K562 (cell line): ENCODE results near the gene UHRF1. TPM values are rescaled to one million over a fixed set of nuclear protein-coding genes. Genes with fewer than 3 reads are reported as not detected.

ENCODE experiments used
- ATAC-seq: fragments of 200-7000 bp; cut with Tn5 transposase; 3 replicates; pipeline ENCODE4 v1.9.1; 2020; ENCODE audit warnings: moderate library complexity
- BruUV-seq: library from RNA; stranded (reverse); fragments of 400-500 nt; replicated peaks from 2 replicates; lab custom pipeline; 2021; lab: Mats Ljungman, UMichigan
- CTCF ChIA-PET: fragments of 300-600 bp; formaldehyde crosslinking; extraction: SDS; loops from one replicate; lab custom pipeline; 2021; ENCODE audit warnings: low intra/inter-chr PET ratio; lab: Yijun Ruan, JAX
- POLR2A ChIA-PET: fragments of 300-600, 350-650 bp; sonication (Branson Sonifier 250); formaldehyde crosslinking; extraction: SDS; loops from one replicate; lab custom pipeline; 2021; ENCODE audit warnings: antibody characterized with exemption, inconsistent platforms; lab: Yijun Ruan, JAX
- DNase-seq, 4 experiments: peaks; one replicate each; pipeline versions ENCODE4 v3.0.0 to v3.0.0-alpha.2; 2011 to 2018; ENCODE audit warnings: low spot score in 3 of 4, mixed read lengths in 3 of 4; ENCODE audit errors: extremely low read depth in 1 of 4
- FAIRE-seq: peaks from 2 replicates; lab custom pipeline; 2011; peaks lifted over from hg19 to GRCh38; lab: Jason Lieb, UNC
- H2AFZ ChIP-seq: 2 replicates; pipeline ENCODE4 v1.6.0; 2011; ENCODE audit warnings: low read depth, low read length, control low read depth, inconsistent platforms
- H3K27ac ChIP-seq: fragments of 200-600 bp; 3 replicates; pipeline ENCODE4 v1.8.0; 2011; ENCODE audit warnings: low read depth, mild to moderate bottlenecking, control low read depth, inconsistent platforms, low read length, moderate library complexity, mixed read lengths; ENCODE audit errors: extremely low read depth
- H3K27me3 ChIP-seq, 2 experiments: fragments of 300-600 bp in 1 of 2; 2 replicates in 1 of 2; 3 replicates in 1 of 2; pipeline versions ENCODE4 v1.6.0 to v1.8.0; 2011; ENCODE audit warnings: inconsistent platforms in 2 of 2, low read length in 2 of 2, mild to moderate bottlenecking in 1 of 2, mixed read lengths in 1 of 2, moderate library complexity in 1 of 2; ENCODE audit not compliant: control insufficient read depth in 2 of 2, insufficient read depth in 2 of 2
- H3K36me3 ChIP-seq: fragments of 300-600 bp; 3 replicates; pipeline ENCODE4 v1.8.0; 2011; ENCODE audit warnings: mild to moderate bottlenecking, low read length, inconsistent platforms; ENCODE audit not compliant: control insufficient read depth, insufficient read depth
- H3K4me1 ChIP-seq, 2 experiments: fragments of 200-600 bp in 1 of 2; replicated peaks in 1 of 2; 2 replicates in 1 of 2; 3 replicates in 1 of 2; pipeline versions ENCODE4 v1.5.1 to v1.8.0; 2011; ENCODE audit warnings: inconsistent platforms in 2 of 2, low read length in 2 of 2, mild to moderate bottlenecking in 1 of 2, mixed read lengths in 1 of 2, moderate library complexity in 1 of 2; ENCODE audit not compliant: control insufficient read depth in 2 of 2, insufficient read depth in 2 of 2
- H3K4me2 ChIP-seq: 2 replicates; pipeline ENCODE4 v1.6.1; 2011; ENCODE audit warnings: low read length, control low read depth, inconsistent platforms, mixed read lengths; ENCODE audit not compliant: insufficient read depth
- H3K4me3 ChIP-seq: fragments of 200-600 bp; sonication (generic), shearing (Covaris generic); 2 replicates; pipeline ENCODE4 v1.5.1; 2016; ENCODE audit warnings: control low read depth, inconsistent platforms
- H3K79me2 ChIP-seq: fragments of 200-600 bp; 3 replicates; pipeline ENCODE4 v1.8.0; 2011; ENCODE audit warnings: low read length, inconsistent platforms; ENCODE audit not compliant: control insufficient read depth, insufficient read depth
- H3K9ac ChIP-seq, 2 experiments: 2 replicates each; pipeline versions ENCODE4 v1.6.0 to v1.6.1; 2011; ENCODE audit warnings: low read depth in 2 of 2, low read length in 2 of 2, control low read depth in 1 of 2, inconsistent platforms in 1 of 2, mild to moderate bottlenecking in 1 of 2, mixed read lengths in 1 of 2; ENCODE audit not compliant: insufficient read depth in 1 of 2
- H3K9me1 ChIP-seq: one replicate; pipeline ENCODE4 v1.6.0; 2011; ENCODE audit warnings: inconsistent platforms, mild to moderate bottlenecking, low read length, moderate library complexity; ENCODE audit not compliant: control insufficient read depth, insufficient read depth
- H3K9me3 ChIP-seq: replicated peaks from 2 replicates; pipeline ENCODE4 v1.5.1; 2011; ENCODE audit warnings: low read depth, low read length, inconsistent platforms; ENCODE audit not compliant: control insufficient read depth, insufficient read depth
- H4K20me1 ChIP-seq: replicated peaks from 2 replicates; pipeline ENCODE4 v1.6.1; 2011; ENCODE audit warnings: low read length, inconsistent platforms, mixed read lengths; ENCODE audit not compliant: control insufficient read depth, insufficient read depth
- BCOR ChIP-seq: fragments of 450-650 bp; IDR thresholded peaks from 2 replicates; pipeline ENCODE4 v1.6.1; 2016
- BDP1 ChIP-seq: IDR thresholded peaks from 3 replicates; pipeline ENCODE4 v1.6.1; 2011; ENCODE audit not compliant: insufficient read length, insufficient read depth
- DACH1 ChIP-seq: fragments of 450-650 bp; IDR thresholded peaks from 2 replicates; pipeline ENCODE4 v1.6.1; 2018; ENCODE audit not compliant: partially characterized antibody
- GABPA ChIP-seq: fragments of 200-800 bp; sonication (Bioruptor generic); conservative IDR thresholded peaks from 2 replicates; pipeline ENCODE4 v1.6.1; 2016; ENCODE audit warnings: low read depth, missing genetic modification characterization, missing compliant biosample characterization
- GATAD2A ChIP-seq: fragments of 450-650 bp; IDR thresholded peaks from 2 replicates; pipeline ENCODE4 v1.6.1; 2017
- MTA3 ChIP-seq: fragments of 450-650 bp; formaldehyde crosslinking; IDR thresholded peaks from 2 replicates; pipeline ENCODE4 v1.6.1; 2017; ENCODE audit warnings: mild to moderate bottlenecking, borderline replicate concordance
- NR1H2 ChIP-seq: sonication (generic); formaldehyde crosslinking; IDR thresholded peaks from 2 replicates; pipeline ENCODE4 v1.4.0; 2020; ENCODE audit warnings: mild to moderate bottlenecking, missing genetic modification reagents
- RBM25 ChIP-seq: fragments of 200-400 bp; formaldehyde crosslinking; IDR thresholded peaks from 2 replicates; pipeline ENCODE4 v1.6.1; 2018; ENCODE audit warnings: low read length, low read depth, moderate library complexity; ENCODE audit not compliant: severe bottlenecking
- SP2 ChIP-seq: IDR thresholded peaks from 2 replicates; pipeline ENCODE4 v1.6.1; 2011; ENCODE audit warnings: mild to moderate bottlenecking, low read depth, low read length, moderate library complexity; ENCODE audit not compliant: poor library complexity, severe bottlenecking; ENCODE audit errors: extremely low read depth
- ZFX ChIP-seq: sonication (generic); formaldehyde crosslinking; IDR thresholded peaks from 2 replicates; pipeline ENCODE4 v1.8.0; 2022; ENCODE audit warnings: mild to moderate bottlenecking, missing genetic modification reagents, moderate library complexity
- ZKSCAN3 ChIP-seq: fragments of 250-450 bp; sonication (Bioruptor Pico); IDR thresholded peaks from 2 replicates; pipeline ENCODE4 v1.4.0; 2020
- ZNF146 ChIP-seq: IDR thresholded peaks from one replicate; pipeline ENCODE4 v1.6.1; 2018; ENCODE audit warnings: missing compliant biosample characterization; ENCODE audit not compliant: unreplicated experiment
- WGBS: fragments of 100-300 bp; shearing (Covaris generic); methylation state at CpG from one replicate; pipeline ENCODE4 v1.1.6; 2016; ENCODE audit warnings: low coverage, mixed read lengths; ENCODE audit not compliant: insufficient coverage; ENCODE audit errors: missing lambda C conversion rate; 5-methylcytosine and 5-hydroxymethylcytosine counted together
- in situ Hi-C: fragments of 300-500 bp; cut with MboI; formaldehyde crosslinking; loops from 4 replicates; pipeline ENCODE4 v1.15.0; 2018; ENCODE audit warnings: inconsistent platforms, mixed read lengths
- intact Hi-C: fragments of 100-400 bp; cut with micrococcal nuclease; formaldehyde crosslinking; loops from 2 replicates; pipeline ENCODE4 v1.14.2; 2022
- polyA plus RNA-seq, 8 experiments: library from polyadenylated mRNA; depleted of rRNA in 4 of 8; stranded (reverse) in 5 of 8; unstranded in 3 of 8; fragments of >200 nt; fragmentation: Nextera tagmentation in 2 of 8; fragmentation: Illumina TruSeq in 1 of 8; extraction: Ambion mirVana in 2 of 8; extraction: Trizol in 1 of 8; gene quantifications; 2 replicates each; pipeline versions ENCODE4 v1.2.1 to v1.2.3, GENCODE V29; 2011 to 2014; ENCODE audit warnings: inconsistent platforms in 1 of 8, missing spikeins in 1 of 8
- total RNA-seq, 7 experiments: library from RNA; depleted of rRNA in 6 of 7; stranded (reverse); fragments of >200 nt in 6 of 7; fragmentation: Illumina TruSeq in 2 of 7; extraction: Trizol in 2 of 7; gene quantifications; 2 replicates each; pipeline versions ENCODE4 v1.2.1 to v1.2.3, GENCODE V29; 2011 to 2021; ENCODE audit warnings: low replicate concordance in 1 of 7
- TF ChIP-seq, protein P1 (sequence below): sonication (generic); formaldehyde crosslinking; IDR thresholded peaks from 2 replicates; pipeline ENCODE4 v1.8.0; 2022; ENCODE audit warnings: missing genetic modification reagents, mild to moderate bottlenecking, borderline replicate concordance
- TF ChIP-seq, protein P2 (sequence below): fragments of 450-650 bp; formaldehyde crosslinking; IDR thresholded peaks from 2 replicates; pipeline ENCODE4 v1.4.0; 2022; ENCODE audit warnings: missing genetic modification characterization

Gene UHRF1
- total and polyA plus RNA-seq, 9 of the 15 experiments (the other 6 are each of a cell fraction or from before 2014, with no cell fraction given) = 6.0 to 101 (median 30.9) TPM

DNA sequence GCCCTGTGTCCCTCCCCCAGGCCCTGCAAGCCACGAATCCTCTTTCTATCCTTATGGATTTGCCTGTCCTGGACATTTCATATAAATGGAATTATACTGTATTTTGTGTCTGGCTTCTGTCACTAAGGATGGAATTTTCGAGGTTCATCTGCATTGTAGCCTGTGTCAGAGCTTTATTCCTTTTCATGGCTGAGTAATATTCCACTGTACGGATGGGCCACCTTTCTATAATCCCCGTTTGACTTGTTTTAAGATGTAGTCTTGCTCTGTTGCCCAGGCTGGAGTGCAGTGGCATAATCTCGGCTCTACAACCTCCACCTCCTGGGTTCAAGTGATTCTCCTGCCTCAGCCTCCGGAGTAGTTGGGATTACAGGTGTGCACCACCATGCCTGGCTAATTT is 55.8 kb downstream of the UHRF1 start (continued):
- peak; percentile 60; the same call in 1 of the 2 replicates for TF ChIP-seq BCOR
- no peak for TF ChIP-seq BDP1
- TF ChIP-seq RBM25 = peak; percentile 79
- TF ChIP-seq, protein P1, sequence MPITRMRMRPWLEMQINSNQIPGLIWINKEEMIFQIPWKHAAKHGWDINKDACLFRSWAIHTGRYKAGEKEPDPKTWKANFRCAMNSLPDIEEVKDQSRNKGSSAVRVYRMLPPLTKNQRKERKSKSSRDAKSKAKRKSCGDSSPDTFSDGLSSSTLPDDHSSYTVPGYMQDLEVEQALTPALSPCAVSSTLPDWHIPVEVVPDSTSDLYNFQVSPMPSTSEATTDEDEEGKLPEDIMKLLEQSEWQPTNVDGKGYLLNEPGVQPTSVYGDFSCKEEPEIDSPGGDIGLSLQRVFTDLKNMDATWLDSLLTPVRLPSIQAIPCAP (CRISPR knock-in tag) = no peak
- no peak for TF ChIP-seq GATAD2A
- no peak for TF ChIP-seq ZFX (CRISPR knock-in tag)
- peak; percentile 98 for TF ChIP-seq ZNF146 (CRISPR knock-in tag)
- TF ChIP-seq GABPA (tag) = no peak
- TF ChIP-seq MTA3 = no peak

DNA sequence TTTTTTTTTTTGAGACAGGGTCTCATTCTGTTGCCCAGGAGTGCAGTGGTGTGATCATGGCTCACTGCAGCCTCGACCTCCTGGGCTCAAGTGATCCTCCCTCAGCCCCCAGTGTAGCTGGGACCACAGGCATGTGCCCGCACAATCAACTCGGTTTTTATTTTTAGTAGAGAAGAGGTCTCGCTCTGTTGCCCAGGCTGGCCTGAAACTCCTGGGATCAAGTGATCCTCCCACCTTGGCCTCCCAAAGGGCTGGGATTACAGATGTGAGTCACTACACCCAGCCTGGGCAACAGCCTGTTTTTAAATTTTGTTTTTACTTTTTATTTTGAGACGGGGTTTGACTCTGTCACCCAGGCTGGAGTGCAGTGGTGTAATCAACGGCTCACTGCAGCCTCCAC is 57.3 kb downstream of the UHRF1 start:
- intact Hi-C loops (no loop called here), in situ Hi-C loops (no loop called here)
- Histone ChIP-seq H4K20me1 (peaks cover 18% of the 10 kb centered on the region), H3K9me1 (peaks cover 3% of the 10 kb centered on the region), H3K27me3 (no peaks in the 10 kb centered on the region; a peak in 1 of 5 replicates), H3K4me1 (peaks cover 16 to 38% of the 10 kb centered on the region in 2 experiments; a peak in 4 of 5 replicates), H2AFZ (no peak overlapping the region), H3K4me2 (no peak overlapping the region), H3K9me3 (no peaks in the 10 kb centered on the region), H3K79me2 (peaks cover 23% of the 10 kb centered on the region), H3K36me3 (peaks cover 20% of the 10 kb centered on the region; the same call in 2 of the 3 replicates), H3K27ac (no peak overlapping the region), H3K9ac (no peak overlapping the region), H3K4me3 (no peak overlapping the region)
- no peak for FAIRE-seq
- ChIA-PET POLR2A (interaction anchor here (0.6 kb wide), 1 partner anchor 18 kb away, joined by 3 read pairs; no protein-coding TSS in a partner anchor), CTCF (no interaction called here)
- DNase-seq = no peak
- 71% methylated on average over 6 of the region's 6 CpGs for WGBS
- BruUV-seq = no TSS peak
- ATAC-seq = no peak
- TF ChIP-seq DACH1 = no peak
- TF ChIP-seq SP2 = no peak
- TF ChIP-seq NR1H2 = no peak
- TF ChIP-seq, protein P2, sequence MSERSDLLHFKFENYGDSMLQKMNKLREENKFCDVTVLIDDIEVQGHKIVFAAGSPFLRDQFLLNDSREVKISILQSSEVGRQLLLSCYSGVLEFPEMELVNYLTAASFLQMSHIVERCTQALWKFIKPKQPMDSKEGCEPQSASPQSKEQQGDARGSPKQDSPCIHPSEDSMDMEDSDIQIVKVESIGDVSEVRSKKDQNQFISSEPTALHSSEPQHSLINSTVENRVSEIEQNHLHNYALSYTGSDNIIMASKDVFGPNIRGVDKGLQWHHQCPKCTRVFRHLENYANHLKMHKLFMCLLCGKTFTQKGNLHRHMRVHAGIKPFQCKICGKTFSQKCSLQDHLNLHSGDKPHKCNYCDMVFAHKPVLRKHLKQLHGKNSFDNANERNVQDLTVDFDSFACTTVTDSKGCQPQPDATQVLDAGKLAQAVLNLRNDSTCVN (CRISPR knock-in tag) = no peak
- no peak for TF ChIP-seq ZKSCAN3 (CRISPR knock-in tag)
